ENCODE measurements around the gene LRRFIP1.
"Not testable (repeated sequence)": the region's sequence is repeated elsewhere in the genome, so short reads cannot be mapped to it uniquely, and the experiment has no call there.

Gene LRRFIP1

GRCh38 chr2:237754182-237754581 is 126.8 kb downstream of the LRRFIP1 start:
- DNase-seq = no peak

- no peak for DNase-seq
These were observed 127.3 kb downstream of the LRRFIP1 start for GRCh38 chr2:237754626-237755248.

- no peak for DNase-seq
These were observed 130.2 kb downstream of the LRRFIP1 start for GRCh38 chr2:237757616-237758015.

- no peak for DNase-seq
These were observed 130.8 kb downstream of the LRRFIP1 start for GRCh38 chr2:237758185-237758584.

- no peak for DNase-seq
These were observed 131.8 kb downstream of the LRRFIP1 start for GRCh38 chr2:237759176-237759575.

- DNase-seq = no peak
These were observed 133.4 kb downstream of the LRRFIP1 start for GRCh38 chr2:237760506-237761502.

- not testable (repeated sequence) for DNase-seq
These were observed 135.2 kb downstream of the LRRFIP1 start for GRCh38 chr2:237762291-237763182.

- no peak for DNase-seq
These were observed 136.4 kb downstream of the LRRFIP1 start for GRCh38 chr2:237763812-237764211.

- DNase-seq = not testable (repeated sequence)
These were observed 137.7 kb downstream of the LRRFIP1 start for GRCh38 chr2:237765122-237765521.

GRCh38 chr2:237765875-237766274 is 138.5 kb downstream of the LRRFIP1 start:
- no peak for DNase-seq

GRCh38 chr2:237766340-237766739 is 139.0 kb downstream of the LRRFIP1 start:
- DNase-seq = no peak

- no peak for DNase-seq
These were observed 145.1 kb downstream of the LRRFIP1 start for GRCh38 chr2:237772513-237772912.

GRCh38 chr2:237773826-237774225 is 146.4 kb downstream of the LRRFIP1 start:
- no peak for DNase-seq

- peak; percentile 20 for DNase-seq
These were observed 147.6 kb downstream of the LRRFIP1 start for GRCh38 chr2:237774811-237775553.

- no peak for DNase-seq
These were observed 152.1 kb downstream of the LRRFIP1 start for GRCh38 chr2:237779521-237779920.

- no peak for DNase-seq
These were observed 154.8 kb downstream of the LRRFIP1 start for GRCh38 chr2:237782181-237782580.

GRCh38 chr2:237783678-237784077 is 156.3 kb downstream of the LRRFIP1 start:
- not testable (repeated sequence) for DNase-seq

GRCh38 chr2:237786936-237787335 is 159.5 kb downstream of the LRRFIP1 start:
- no peak for DNase-seq

GRCh38 chr2:237790353-237790752 is 163.0 kb downstream of the LRRFIP1 start:
- no peak for DNase-seq

- no peak for DNase-seq
These were observed 164.8 kb downstream of the LRRFIP1 start for GRCh38 chr2:237791977-237792727.

GRCh38 chr2:237797253-237797652 is 169.9 kb downstream of the LRRFIP1 start:
- DNase-seq = no peak
